Inferior parietal cortex (tissue), 1 donor: ENCODE results near the gene ZNF500.

Source experiments
- DNase-seq: peaks from one replicate; pipeline ENCODE4 v3.0.0-alpha.2; 2016; ENCODE audit errors: extremely low spot score

Gene ZNF500

DNA sequence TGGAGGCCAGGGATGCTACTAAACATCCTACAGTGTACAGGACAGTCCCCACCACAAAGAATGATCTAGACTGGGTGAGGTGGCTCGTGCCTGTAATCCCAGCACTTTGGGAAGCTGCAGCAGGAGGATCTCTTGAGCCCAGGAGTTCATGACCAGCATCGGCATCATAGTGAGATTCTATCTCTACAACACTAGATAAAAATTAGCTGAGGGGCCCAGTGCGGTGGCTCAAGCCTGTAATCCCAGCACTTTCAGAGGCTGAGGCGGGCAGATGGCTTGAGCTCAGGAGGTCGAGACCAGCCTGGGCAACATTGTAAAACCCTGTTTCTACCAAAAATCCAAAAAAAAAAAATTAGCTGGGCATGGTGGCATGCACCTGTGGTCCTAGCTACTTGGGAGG is 5.4 kb upstream of the ZNF500 start:
- no peak for DNase-seq

- no peak for DNase-seq
Measured at GRCh38 chr16:4771646-4772045, 4.7 kb upstream of the ZNF500 start.

DNA sequence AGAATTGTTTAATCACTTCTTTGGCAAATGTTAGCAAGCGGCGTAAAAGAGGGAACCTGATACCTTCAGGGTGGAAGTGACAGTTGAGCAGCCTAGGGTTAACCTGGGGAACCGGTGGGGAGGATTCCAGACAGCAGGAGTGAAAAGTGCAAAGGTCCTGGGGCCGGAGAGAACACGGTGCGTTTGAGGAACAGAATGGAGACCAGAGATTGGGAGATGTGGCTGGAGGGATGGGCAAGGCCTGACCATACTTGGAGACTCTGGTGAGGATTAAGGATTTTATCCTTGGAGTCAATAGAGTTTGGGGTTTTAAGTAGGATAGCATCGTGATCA is 2.3 kb upstream of the ZNF500 start:
- peak; percentile 8 for DNase-seq

- DNase-seq, result peak; percentile 96
Measured at GRCh38 chr16:4768549-4769305, 1.8 kb upstream of the ZNF500 start.

GRCh38 chr16:4767872-4768548 is 1.0 kb upstream of the ZNF500 start:
- DNase-seq, result no peak

- DNase-seq, result no peak
Measured at GRCh38 chr16:4765511-4766474, 1.2 kb downstream of the ZNF500 start.

DNA sequence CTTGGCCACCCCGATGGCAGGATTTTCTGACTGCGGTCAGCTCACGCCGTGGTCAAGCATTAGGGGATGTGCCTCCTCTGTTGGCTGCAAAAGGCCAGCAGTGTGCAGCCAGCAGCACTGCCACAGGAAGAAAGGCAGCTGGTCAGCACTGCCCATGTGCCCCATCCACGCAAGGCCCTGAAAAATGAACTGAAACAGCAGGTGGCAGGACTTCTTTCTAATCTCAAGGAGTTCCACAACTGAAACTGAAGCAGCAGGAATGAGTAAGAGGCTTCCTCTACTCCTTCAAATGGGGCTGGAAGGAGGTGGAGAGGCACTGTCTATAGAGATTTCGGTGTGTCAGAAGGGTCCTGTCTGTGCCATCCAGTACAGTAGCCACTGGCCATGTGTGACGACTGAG is 3.2 kb downstream of the ZNF500 start:
- DNase-seq, result no peak

DNA sequence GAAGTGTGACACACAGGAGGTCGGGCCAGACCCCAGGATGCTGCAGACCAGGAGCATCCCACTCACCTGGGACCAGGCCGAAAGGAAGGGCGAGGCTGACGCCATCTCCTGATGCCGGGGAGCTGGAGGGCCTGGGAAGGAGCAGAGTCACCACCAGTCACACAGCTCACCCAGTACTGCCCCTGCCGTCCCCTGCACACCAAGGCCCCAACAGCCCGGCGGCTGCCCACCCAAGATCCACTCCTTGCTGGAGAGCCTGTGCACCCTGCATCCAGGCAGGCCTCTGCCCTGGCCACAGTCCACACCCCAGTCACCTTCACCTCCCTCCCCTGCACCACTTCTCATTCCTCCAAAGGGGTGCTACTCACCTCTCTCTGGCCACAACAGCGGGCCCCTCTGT is 4.8 kb downstream of the ZNF500 start:
- DNase-seq, result no peak

DNA sequence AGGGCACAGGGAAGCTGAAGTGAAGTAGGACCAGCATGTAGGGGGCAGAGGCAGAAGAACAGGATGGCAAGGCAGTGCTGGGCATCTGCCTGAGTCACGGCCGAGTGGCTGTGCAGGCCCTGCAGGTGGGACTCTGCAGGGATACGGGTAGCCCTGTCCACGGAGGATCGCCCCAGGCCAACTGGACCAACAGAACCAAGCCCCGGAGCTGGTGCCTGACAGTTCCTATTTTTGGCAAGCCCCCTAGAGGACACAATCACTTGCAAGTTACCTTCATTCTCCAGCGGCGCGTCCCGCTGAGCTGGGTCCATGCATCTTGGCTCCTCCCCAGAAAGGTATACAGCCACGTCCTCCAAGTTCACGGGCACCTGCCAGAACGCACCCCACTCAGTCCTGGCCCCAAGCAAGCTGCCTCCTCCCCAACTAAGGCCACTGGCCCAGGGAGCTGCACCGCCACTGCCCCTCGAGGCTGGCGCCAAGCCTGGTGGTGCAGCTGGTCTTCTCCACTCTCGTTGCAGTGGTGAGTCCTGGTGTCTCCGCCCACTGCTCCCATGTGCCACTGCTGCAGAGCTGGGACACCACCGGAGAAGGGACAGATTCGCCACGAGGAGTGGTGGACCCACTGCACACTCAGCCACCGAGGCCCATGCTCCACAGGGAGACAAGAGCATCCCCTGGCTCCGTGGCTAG is 6.6 kb downstream of the ZNF500 start:
- DNase-seq, result no peak

DNA sequence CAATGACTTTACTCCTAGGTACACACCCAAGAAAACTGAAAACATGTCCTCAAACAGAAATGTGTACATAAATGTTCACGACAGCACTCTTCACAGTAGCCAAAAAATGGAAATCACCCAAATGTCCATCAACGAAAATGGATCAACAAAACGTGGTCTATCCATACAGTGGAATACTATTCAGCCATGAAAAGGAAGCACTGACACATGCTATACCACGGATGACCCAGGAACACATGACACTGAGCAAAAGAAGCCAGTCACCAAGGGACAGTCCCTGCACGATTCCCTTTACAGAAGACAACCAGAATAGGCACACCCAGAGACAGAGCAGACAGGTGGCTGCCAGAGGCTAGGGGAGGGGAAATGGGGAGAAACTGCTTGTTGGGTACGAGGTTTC is 11.3 kb downstream of the ZNF500 start:
- DNase-seq, result no peak

DNA sequence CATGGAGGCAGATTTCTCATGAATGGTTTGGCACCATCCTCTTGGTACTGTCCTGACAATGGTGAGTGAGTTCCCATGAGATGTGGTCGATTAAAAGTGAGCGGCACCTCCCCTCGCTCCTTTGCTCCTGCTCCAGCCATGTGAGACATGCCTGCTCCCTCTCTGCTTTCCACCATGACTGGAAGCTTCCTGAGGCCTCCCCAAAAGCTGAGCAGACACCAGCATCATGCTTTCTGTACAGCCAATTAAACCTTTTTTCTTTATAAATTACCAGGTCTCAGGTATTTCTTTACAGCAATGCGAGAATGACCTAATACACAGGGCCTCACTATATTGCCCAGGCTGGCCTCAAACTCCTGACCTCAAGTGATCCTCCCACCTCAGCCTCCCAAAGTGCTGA is 12.1 kb downstream of the ZNF500 start:
- no peak for DNase-seq

GRCh38 chr16:4753227-4753626 is 13.7 kb downstream of the ZNF500 start:
- DNase-seq, result no peak

- DNase-seq, result no peak
Measured at GRCh38 chr16:4752351-4753100, 14.4 kb downstream of the ZNF500 start.

- DNase-seq, result no peak
Measured at GRCh38 chr16:4750896-4751295, 16.1 kb downstream of the ZNF500 start.

GRCh38 chr16:4749700-4750257 is 17.2 kb downstream of the ZNF500 start:
- DNase-seq, result no peak

DNA sequence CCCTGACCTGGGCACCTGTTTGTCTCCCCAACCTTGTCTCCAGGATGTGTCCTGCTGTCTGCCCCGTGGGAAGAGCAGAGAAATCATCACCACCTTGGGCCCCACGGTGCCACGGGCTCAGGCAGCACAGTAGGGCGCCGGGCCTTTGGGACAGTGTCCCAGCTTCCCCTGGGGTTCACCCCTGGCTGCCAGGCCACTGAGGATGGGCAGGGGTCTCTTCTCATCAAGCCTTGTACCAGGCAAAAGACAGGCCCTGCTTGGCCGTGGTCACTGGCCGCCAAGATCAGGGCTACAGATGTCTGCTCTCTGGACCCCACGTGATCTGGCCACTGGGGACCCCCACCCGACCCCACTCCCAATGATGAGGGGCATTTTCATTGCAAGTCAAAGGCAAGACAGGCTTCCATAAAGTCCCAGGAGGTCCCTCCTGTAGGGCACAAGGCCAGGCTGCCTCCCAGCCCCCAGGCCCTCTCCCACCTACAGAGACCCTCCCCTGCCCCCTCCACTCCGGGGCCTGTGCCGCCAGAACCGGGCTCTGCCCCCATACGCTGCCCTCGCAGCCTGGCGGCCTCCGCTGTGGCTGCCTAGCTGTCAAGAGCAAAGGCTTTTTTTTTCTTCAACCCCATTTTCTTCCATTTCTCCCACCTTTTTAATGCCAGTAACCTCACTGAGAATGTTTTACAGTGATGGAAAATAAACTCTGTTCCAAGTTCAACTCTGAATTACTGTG is 18.1 kb downstream of the ZNF500 start:
- no peak for DNase-seq

DNA sequence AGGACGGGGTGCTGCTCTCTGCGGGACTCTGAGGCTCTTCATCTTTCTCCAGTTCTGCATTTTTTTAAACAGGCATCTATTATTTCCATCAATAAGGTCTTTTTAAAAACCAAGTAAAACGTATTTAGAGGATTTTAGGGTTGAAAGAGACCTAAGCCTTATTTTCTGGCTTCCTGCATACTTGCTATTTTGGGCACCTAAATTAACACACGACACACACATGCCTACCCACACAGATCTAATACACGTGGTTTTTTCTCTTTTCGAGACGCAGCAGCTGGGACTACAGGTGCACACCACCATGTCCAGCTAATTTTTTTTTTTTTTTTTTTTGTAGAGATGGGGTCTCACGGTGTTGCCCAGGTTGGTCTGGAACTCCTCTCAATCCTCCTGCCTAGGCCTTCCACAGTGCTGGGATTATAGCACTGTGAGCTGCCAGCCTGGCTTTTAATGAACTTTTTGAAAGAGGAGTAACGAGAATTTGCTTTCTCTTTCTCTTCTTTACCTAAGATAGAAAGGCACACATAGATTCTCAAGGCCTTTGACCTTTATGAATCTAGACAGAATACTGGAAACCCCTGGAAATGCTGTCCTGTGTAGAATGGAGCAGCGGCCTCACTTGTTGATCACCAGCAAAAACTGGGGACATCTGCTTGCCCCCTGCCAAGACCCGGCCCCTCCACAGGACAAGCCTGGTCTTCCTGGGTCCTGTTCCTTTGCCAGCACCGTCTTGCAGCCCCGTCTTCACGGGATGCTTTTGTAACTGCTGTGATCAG is 18.9 kb downstream of the ZNF500 start:
- DNase-seq, result peak; percentile 7

DNA sequence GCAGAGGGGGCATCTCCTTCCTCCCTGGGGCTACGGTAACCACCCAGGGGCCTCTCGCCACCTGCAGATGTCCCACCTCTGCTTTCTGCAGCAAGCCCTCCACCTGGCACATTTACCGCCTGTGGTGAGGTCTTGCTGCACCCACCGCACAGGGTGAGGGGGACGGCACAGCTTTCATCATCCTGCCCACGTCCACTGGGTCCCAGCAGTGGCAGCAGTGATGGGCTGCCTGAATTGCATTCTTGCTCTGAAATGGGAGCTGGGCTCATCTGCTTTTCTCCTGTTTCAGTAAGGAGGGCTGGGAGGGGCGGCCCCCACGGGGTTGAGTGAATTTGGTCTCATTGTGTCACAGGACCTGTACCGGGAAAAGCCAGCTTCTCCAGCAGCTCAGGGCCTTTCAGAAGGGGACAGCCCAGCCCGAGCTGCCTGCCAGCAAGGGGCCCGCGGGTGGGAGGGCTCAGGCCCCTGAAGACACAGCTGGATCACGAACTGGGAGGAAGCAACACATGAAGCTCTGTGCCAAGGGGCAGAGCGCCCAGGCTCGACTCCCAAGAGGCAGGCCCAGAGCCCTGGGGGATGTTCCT is 19.9 kb downstream of the ZNF500 start:
- no peak for DNase-seq

DNA sequence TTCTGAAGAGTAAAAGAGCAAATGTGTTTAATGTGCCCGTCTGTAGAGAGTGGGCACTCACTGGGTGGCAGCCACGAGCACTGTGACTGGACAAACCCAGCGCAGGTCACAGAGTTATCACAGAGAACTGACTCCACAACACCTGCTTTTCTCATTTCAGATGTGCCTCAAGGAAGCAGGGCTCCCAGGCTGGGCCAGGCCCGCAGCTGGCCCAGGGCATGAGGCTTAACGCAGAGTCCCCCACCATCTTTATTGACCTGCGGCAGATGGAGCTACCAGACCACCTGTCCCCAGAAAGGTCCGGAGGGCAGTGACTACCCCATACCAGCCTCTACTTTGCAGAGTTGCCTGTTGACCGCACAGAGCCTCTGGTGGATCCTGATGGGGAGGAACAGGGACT is 20.7 kb downstream of the ZNF500 start:
- DNase-seq, result no peak
